Common myeloid progenitor, CD34-positive (primary cell): ENCODE data around the gene SLC1A2.

Experiments used
- CTCF ChIA-PET: fragments of 350-600 bp; sonication (Branson Sonifier 250); formaldehyde crosslinking; loops from one replicate; lab custom pipeline; 2021; ENCODE audit warnings: antibody characterized with exemption; lab: Charles Lee
- POLR2A ChIA-PET: fragments of 350-600 bp; sonication (Branson Sonifier 250); formaldehyde crosslinking; loops from one replicate; lab custom pipeline; 2021; ENCODE audit warnings: antibody characterized with exemption; lab: Charles Lee
- DNase-seq, 3 donors: peaks; one replicate each; pipeline versions ENCODE4 v3.0.0 to v3.0.0-alpha.2; 2013
- H3K27ac ChIP-seq, 2 experiments: 1 replicate in 1 of 2; 2 replicates in 1 of 2; pipeline ENCODE4 v1.7.0; 2013; ENCODE audit warnings: inconsistent platforms in 2 of 2, low read length in 2 of 2, mild to moderate bottlenecking in 2 of 2, low read depth in 1 of 2, moderate library complexity in 1 of 2; ENCODE audit not compliant: severe bottlenecking in 2 of 2, insufficient read depth in 1 of 2, poor library complexity in 1 of 2
- H3K27me3 ChIP-seq, 5 experiments: replicated peaks in 2 of 5; 1 replicate in 3 of 5; 2 replicates in 2 of 5; pipeline versions ENCODE4 v1.6.1 to v1.7.0; 2013; ENCODE audit warnings: low read length in 4 of 5, mild to moderate bottlenecking in 2 of 5, moderate library complexity in 2 of 5, inconsistent platforms in 1 of 5; ENCODE audit not compliant: insufficient read depth in 5 of 5, control insufficient read depth in 4 of 5
- H3K36me3 ChIP-seq, 4 experiments: 1 replicate in 2 of 4; 2 replicates in 2 of 4; pipeline versions ENCODE4 v1.6.1 to v1.7.0; 2013; ENCODE audit warnings: low read length in 3 of 4, control low read depth in 1 of 4, mild to moderate bottlenecking in 1 of 4; ENCODE audit not compliant: control insufficient read depth in 4 of 4, insufficient read depth in 4 of 4
- H3K4me1 ChIP-seq, 4 experiments: 1 replicate in 3 of 4; 2 replicates in 1 of 4; pipeline versions ENCODE4 v1.6.1 to v1.7.1; 2013; ENCODE audit warnings: low read length in 3 of 4, mild to moderate bottlenecking in 3 of 4, control low read depth in 1 of 4, inconsistent platforms in 1 of 4, moderate library complexity in 1 of 4; ENCODE audit not compliant: control insufficient read depth in 4 of 4, insufficient read depth in 4 of 4; ENCODE audit errors: control extremely low read depth in 1 of 4
- H3K4me3 ChIP-seq, 7 experiments: 1 replicate in 4 of 7; 2 replicates in 3 of 7; pipeline versions ENCODE4 v1.5.1 to v1.7.0; 2013; ENCODE audit warnings: mild to moderate bottlenecking in 7 of 7, low read length in 6 of 7, moderate library complexity in 6 of 7, inconsistent platforms in 2 of 7, low read depth in 2 of 7, control low read depth in 1 of 7; ENCODE audit not compliant: insufficient read depth in 4 of 7, control insufficient read depth in 1 of 7; ENCODE audit errors: extremely low read depth in 1 of 7
- H3K9me3 ChIP-seq, 5 experiments: 1 replicate in 4 of 5; 2 replicates in 1 of 5; pipeline versions ENCODE4 v1.6.1 to v1.7.1; 2013; ENCODE audit warnings: low read length in 4 of 5, mild to moderate bottlenecking in 2 of 5, inconsistent platforms in 1 of 5, low read depth in 1 of 5, moderate library complexity in 1 of 5; ENCODE audit not compliant: control insufficient read depth in 4 of 5, insufficient read depth in 2 of 5; ENCODE audit errors: control extremely low read depth in 1 of 5
- WGBS: methylation state at CpG from one replicate; pipeline ENCODE4 v1.1.5; 2013; ENCODE audit not compliant: insufficient coverage; 5-methylcytosine and 5-hydroxymethylcytosine counted together

The SLC1A2 gene

DNA sequence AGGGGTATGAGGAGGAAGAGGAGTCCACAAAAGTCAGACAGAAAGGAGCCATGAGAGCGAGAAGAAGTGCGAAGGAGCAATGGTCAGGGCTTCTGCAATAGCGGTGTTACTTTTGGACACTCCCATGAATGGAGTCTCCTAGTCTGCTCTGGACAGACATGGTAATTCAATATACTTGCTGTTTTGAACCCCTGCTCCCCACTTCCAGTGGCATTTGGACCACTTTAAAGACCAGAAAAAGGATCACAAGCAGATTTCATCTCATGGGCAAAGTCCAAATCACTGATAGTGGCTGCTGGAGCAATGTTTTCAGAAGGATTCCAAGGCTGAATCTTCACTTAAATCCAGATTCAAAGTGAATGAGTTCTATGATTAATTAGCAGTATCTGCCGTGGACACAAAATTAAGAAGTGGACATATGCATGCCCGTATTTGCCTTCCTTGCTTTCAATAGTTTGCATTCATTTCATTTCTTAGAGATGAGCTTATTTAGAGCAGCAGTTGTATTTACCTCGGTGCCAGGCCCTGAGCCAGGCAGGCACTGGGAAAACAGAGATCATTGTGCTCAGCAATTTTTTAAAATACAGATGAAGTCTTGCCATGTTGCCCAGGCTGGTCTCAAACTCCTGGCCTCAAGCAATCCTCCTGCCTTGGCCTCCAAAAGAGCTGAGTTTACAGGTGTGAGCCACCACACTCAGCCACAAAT lies 72.0 kb downstream of the SLC1A2 start:
- ChIA-PET CTCF (no interaction called here), POLR2A (no interaction called here)
- Histone ChIP-seq H3K36me3 (no peaks in the 10 kb centered on the region), H3K4me3 (no peak overlapping the region), H3K27ac (no peak overlapping the region), H3K9me3 (no peaks in the 10 kb centered on the region), H3K4me1 (peaks cover 5 to 37% (median 15%) of the 10 kb centered on the region in 4 experiments), H3K27me3 (no peaks in the 10 kb centered on the region)
- 97% methylated on average over 5 of the region's 6 CpGs for WGBS
- no peak for DNase-seq

DNA sequence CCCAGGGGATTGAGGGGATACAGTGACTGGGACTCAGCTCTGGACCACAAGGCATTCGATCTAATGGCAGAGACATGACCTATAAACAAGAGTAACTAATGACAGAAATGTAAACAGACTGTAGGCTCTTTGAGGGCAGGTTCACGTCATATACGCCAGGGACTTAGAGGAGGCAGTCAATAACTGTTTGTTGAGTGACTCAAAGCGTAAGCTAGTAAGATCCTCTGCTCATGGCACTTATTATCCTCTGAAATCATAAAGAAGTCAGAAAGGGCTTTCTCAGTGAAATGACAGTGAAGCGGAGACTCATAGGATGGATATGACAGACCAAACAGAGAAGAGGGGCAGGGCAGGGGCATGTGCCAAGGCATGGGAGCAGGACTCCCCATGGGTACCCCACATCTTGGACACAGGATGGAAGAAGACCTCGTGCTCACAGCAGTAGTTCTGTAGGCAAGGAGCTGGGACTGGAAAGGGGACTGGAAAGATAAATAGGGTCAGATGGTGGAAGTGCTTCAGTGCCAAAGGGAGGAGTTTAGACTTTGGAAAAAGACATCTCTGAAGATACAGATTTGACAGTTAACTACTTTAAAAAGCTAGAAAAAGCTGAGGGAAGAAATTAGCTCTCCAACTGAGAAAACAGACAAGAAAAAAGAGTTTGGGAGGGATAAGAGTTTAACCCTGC lies 72.7 kb downstream of the SLC1A2 start:
- ChIA-PET POLR2A (no interaction called here), CTCF (no interaction called here)
- DNase-seq: no peak
- no peak overlapping the region for H3K27ac ChIP-seq
- 94% methylated on average over 2 of the region's 6 CpGs for WGBS
- H3K4me1 ChIP-seq: peaks cover 5 to 38% (median 18%) of the 10 kb centered on the region in 4 experiments
- no peak overlapping the region for H3K4me3 ChIP-seq
- H3K27me3 ChIP-seq: no peaks in the 10 kb centered on the region
- no peaks in the 10 kb centered on the region for H3K9me3 ChIP-seq
- no peaks in the 10 kb centered on the region for H3K36me3 ChIP-seq

DNA sequence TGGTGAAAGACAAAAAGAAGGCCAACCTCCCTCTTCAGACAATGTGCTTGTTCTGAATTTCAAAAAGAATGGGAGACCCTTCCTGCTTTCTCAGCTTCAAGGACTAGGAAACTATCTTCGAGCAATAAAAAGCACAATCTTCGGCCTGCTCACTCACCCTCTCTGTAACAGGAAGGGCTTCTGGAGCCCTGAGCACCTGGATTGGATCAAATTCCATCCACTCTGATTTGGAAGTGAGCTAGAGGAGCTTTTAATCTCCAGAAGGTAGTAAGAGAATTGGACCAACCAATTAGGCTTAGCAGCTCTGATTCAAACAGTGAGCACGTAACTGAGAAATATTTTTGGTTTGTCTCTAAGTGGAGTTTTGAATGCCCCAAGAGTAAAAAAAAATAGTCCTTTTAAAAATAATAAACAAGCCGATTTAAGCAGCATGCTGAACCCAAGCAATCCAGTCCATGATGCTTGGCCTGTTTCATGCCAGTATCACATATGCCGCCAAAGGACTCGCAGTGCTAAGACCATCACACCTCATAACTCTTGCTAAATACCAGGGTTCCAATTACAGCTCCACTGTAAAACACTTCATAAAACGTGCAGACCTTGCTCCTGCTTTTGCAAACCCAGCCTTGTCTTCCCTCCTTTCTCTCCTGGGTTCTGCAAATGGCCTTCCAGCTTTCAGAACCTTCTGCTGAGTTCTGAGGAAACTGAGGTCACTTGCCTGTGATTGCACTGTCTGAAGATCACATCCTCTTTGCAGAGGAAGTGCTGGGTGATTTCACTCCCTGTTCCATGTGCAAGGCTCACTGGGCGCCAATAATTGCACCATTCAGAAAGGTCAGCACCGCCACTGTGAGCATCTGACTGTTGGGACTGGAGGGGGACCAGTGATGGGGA lies 74.4 kb downstream of the SLC1A2 start:
- no peak overlapping the region for H3K27ac ChIP-seq
- 74% methylated on average over 6 of the region's 9 CpGs for WGBS

DNA sequence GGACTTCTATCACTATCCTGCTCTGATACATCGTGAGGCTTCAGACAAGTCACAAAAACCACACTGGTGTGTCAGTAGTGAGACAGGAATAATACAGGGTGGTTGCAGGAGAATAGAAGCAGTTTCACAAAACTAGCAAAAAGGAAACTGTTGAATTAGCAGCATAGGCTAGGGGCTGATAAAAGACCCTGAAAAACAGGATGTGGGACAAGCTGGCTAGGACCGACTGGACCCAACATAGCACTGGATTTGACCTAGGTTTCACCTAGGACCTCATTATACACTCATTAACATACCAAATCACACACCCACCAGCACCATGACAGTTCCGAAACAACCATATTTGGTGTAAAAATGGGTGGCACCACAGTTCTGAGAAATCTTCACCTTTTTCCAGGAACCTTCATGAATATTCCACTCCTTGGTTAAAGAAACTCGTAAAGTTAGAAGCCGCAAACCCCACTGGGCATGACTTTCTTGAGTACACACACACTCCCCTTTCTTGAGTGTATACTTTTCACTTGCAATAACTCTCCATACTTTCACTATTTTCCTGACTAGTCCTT lies 76.2 kb downstream of the SLC1A2 start:
- ChIA-PET CTCF (no interaction called here), POLR2A (no interaction called here)
- WGBS: 7% methylated on average over 3 of the region's 5 CpGs
- Histone ChIP-seq H3K27ac (no peak overlapping the region), H3K4me1 (peaks cover 5 to 39% (median 16%) of the 10 kb centered on the region in 4 experiments), H3K27me3 (no peaks in the 10 kb centered on the region), H3K9me3 (no peaks in the 10 kb centered on the region), H3K4me3 (peak overlapping the region in 3 of 7 experiments; percentile 2 to 60 (median 12)), H3K36me3 (no peaks in the 10 kb centered on the region)
- peak; percentile 42 to 90 (median 85) for DNase-seq

More for the DNA sequence above, 74.4 kb downstream of the SLC1A2 start:
- no peak for DNase-seq
- H3K4me1 ChIP-seq: peaks cover 5 to 45% (median 19%) of the 10 kb centered on the region in 4 experiments
- no peak overlapping the region for H3K4me3 ChIP-seq
- no peaks in the 10 kb centered on the region for H3K36me3 ChIP-seq
- ChIA-PET POLR2A (no interaction called here), CTCF (interaction anchor here (0.7 to 1.1 kb wide), 2 partner anchors 10 to 14 kb away, joined by 3 to 4 read pairs; no protein-coding TSS in a partner anchor)
- no peaks in the 10 kb centered on the region for H3K9me3 ChIP-seq
- no peaks in the 10 kb centered on the region for H3K27me3 ChIP-seq

DNA sequence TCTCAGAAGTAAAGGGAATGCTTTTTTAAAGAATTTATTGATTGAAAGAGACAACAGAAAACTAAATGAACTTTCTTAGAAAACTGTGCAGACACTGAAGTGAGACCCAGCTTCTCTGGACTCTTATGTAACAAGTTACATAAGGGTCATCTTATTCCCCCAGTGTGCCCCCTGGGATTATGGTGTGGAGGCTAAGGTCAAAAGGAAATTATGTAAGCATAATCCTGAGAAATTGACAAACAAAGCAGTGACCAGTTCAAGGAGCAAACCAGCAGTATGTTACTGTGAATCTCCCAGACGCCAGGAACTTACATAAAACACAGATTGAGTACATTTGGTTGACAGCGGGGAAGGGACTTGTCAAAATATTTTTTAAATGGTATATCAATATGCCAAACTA lies 78.6 kb downstream of the SLC1A2 start:
- no peak overlapping the region for H3K4me3 ChIP-seq
- H3K36me3 ChIP-seq: no peaks in the 10 kb centered on the region
- H3K9me3 ChIP-seq: peaks cover 0 to 5% (median 0%) of the 10 kb centered on the region in 5 experiments
- ChIA-PET POLR2A (no interaction called here), CTCF (interaction anchor here (0.8 to 1.9 kb wide), 3 partner anchors 13 to 406 kb away, joined by 4 to 6 read pairs (median 4); no protein-coding TSS in a partner anchor)
- WGBS: 80% methylated on average over 1 of the region's 2 CpGs
- no peak overlapping the region for H3K27ac ChIP-seq
- DNase-seq: no peak
- H3K4me1 ChIP-seq: peaks cover 5 to 39% (median 16%) of the 10 kb centered on the region in 4 experiments
- H3K27me3 ChIP-seq: no peaks in the 10 kb centered on the region

DNA sequence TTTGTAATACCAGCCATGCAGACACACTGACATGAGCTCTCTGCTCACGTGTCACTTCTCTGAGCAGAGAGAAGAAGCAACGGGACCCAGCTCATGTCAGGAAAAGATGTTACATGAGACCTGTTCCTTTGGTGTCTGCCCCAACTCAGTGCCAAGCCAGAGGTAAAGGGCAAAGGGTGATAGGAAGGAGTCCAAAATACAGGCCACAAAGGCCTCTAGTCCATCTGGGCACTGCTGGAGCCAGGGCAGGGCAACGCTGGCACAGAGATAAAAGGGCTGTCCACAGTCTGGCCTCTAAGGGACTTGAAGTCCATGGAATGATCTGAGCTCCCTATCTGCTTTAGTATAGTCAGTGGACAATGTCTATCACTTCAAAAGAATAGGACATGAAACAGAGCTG lies 79.3 kb downstream of the SLC1A2 start:
- Histone ChIP-seq H3K36me3 (no peaks in the 10 kb centered on the region), H3K9me3 (peaks cover 0 to 5% (median 0%) of the 10 kb centered on the region in 5 experiments), H3K27me3 (no peaks in the 10 kb centered on the region), H3K27ac (no peak overlapping the region), H3K4me3 (no peak overlapping the region), H3K4me1 (peaks cover 5 to 36% (median 13%) of the 10 kb centered on the region in 4 experiments)
- WGBS: 100% methylated on average over 3 of the region's 3 CpGs
- POLR2A ChIA-PET: no interaction called here
- DNase-seq: no peak
- CTCF ChIA-PET: interaction anchor here (1.0 to 1.9 kb wide), 4 partner anchors 13 to 25 kb away, joined by 3 to 6 read pairs (median 4); no protein-coding TSS in a partner anchor
